GM20431 (cell line): ENCODE results near the gene ZNF70.
"Not testable (repeated sequence)": the region's sequence is repeated elsewhere in the genome, so short reads cannot be mapped to it uniquely, and the experiment has no call there.

ENCODE experiments used
- in situ Hi-C: fragments of 300-500 bp; cut with MseI, MboI; formaldehyde crosslinking; loops from one replicate; pipeline ENCODE4 v1.15.0; 2020; ENCODE audit warnings: low sequenced_read_pairs; ENCODE audit not compliant: unreplicated experiment

Gene ZNF70

DNA sequence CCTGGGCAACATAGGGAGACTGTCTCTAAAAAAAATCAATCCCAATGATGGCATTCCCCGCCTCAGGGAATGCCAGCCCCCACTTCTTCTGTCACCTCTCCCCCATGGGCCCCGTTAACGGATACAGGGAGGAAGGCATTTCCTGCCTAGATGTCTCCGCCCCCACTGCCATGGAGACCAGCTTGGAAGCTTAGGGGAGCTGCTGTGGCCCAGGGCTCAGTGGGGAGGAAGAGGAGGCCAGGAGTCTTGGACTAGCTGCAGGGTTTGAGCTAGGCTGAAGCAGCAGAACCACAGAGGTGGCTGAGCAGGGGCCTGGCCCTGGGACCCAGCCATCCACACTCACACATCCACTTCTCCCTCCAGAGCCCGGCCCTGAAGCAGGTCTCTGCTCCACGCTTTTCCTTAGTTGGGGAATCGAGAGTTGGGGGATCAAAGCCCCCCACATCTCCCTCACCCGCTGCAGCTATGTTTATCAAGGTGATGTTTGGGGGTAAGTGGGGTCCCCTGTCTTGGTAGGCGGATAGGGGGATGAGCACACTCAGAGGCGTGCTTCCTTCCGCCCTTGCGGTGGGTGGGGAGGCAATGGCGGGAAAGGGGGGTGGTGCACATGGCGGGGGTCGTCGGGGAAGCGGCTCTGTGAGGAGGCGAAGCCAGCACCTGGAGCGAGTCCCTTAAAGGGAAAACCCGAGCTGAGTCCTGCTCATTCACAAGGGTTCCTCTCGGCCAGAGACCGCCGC, 12.1 kb upstream of the ZNF70 start, which contains the start of gene C22orf15:
C22orf15 (plus strand) TSS at position 149 of the 737 bp plus-strand sequence; CDS start at position 466, 317 bp downstream.
- in situ Hi-C loops: no loop called here

GRCh38 chr22:23760056-23760455, 9.1 kb upstream of the ZNF70 start:
- in situ Hi-C loops: no loop called here

- in situ Hi-C loops: no loop called here
Observed at GRCh38 chr22:23759566-23759965, 8.7 kb upstream of the ZNF70 start.

- in situ Hi-C loops: no loop called here
Observed at GRCh38 chr22:23756891-23757290, 6.0 kb upstream of the ZNF70 start.

GRCh38 chr22:23755711-23756110, 4.8 kb upstream of the ZNF70 start:
- in situ Hi-C loops: no loop called here

DNA sequence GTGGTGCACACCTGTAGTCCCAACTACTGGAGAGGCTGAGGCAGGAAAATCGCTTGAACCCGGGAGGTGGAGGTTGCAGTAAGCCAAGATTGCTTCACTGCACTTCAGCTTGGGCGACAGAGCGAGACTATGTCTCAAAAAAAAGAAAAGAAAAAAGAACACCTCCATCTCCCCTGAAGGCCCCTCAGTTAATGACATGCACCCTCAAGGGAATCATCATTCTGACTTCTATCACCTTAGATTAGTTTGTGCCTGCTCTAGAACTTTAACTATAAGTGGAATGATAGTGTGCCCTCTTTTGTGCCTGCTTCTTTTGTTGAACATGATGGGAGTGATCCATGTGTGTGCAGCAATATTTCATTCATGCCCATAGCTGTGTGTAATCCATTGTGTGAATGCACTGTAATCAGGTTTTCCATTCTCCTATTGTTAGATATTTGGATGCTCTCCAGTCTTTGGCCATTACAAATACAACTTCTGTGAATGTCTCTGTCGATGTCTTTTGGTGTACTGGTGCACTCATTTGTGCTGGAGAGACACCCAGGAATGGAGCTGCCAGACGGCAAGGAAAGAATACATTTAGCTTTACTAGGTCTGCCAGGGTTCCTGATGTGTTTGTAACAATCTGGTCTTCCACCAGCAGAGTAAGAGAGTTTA, 4.2 kb upstream of the ZNF70 start:
- in situ Hi-C loops: no loop called here

DNA sequence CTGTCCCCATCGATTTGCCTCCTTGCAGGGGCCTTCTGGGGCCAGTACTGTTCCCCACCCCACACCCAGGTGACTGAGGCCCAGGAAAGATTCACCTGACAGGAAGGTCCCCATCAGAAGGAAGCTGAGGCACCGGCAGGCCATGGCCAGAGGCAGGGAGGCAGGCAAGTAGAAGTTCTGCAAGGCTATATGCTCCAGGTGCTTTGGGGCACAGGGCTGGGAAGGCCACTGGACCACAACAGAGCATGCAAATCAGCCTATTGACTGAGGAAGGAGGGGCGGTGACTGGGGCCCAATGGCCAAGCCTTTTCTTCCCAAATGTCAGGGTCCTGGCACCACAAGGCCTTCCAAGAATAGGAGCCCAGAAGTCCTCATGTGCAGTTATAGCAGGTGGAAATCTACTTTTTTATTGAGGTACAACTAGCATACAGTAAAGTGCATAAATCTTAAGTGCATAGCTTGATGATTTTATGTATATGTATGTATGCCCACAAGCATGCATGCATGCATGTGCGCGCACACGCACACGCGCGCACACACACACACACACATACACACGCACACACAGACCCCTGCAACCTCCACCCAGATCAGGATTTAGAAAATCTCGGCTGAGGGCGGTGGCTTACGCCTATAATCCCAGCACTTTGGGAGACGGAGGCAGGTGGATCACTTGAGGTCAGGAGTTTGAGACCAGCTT, 3.5 kb upstream of the ZNF70 start, which contains the start of gene VPREB3:
VPREB3 (minus strand) TSS at position 206 of the 700 bp plus-strand sequence; CDS start at position 144, 62 bp downstream.
- in situ Hi-C loops: no loop called here

GRCh38 chr22:23753385-23753784, 2.5 kb upstream of the ZNF70 start:
- in situ Hi-C loops: no loop called here

- in situ Hi-C loops: no loop called here
Observed at GRCh38 chr22:23752750-23753149, 1.8 kb upstream of the ZNF70 start.

DNA sequence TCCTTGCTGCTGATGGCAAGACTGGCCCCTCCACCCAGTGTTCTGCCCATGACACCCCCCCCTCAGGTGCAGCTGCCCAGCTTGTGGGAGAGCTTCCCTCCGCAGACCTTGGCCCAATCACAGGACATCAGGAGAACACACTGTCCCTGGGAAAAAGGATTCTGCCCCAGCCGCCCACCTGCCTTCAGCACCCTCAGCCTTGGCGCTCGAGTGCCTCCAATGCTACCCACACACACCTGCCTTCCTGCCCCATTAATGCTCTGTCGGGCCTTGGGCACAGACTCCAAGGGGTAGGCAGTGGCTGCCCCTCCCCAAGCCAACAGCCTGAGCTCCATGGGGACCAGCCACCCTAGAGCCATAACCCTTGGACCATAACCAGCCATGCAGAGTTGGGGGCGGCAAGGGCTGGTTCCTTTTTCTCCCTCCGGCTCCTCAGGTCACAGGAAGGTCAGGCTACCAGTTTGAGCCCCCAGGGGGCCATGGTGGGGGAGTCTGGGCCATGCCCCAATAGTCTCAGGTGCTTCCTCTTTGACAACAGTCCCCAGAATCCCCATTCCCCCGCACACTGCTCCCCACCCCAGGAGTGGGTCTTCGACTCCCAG, 1.3 kb upstream of the ZNF70 start:
- in situ Hi-C loops: no loop called here

DNA sequence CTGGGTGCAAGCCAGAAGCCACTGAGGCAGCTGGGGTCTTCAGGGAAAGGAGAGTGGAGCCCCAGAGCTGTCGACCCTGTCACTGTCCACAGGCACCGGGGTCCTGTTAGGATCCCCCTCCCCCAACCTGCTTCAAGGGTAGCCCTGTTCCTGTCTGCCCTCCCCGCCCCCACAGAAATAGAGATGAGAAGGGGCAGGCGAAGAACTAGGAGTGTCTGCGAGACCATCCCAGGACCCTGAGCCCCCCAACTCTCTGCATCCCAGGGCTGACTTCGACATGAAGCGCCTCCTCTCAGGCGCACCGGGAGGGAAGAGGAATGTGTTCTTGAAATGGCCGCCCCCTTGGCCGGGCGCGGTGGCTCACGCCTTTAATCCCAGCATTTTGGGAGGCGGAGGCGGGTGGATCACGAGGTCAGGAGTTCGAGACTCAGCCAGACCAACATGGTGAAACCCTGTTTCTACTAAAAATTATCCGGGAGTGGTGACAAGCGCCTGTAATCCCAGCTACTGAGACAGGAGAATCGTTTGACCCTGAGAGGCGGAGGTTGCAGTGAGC, 607 bp upstream of the ZNF70 start:
- in situ Hi-C loops: no loop called here

DNA sequence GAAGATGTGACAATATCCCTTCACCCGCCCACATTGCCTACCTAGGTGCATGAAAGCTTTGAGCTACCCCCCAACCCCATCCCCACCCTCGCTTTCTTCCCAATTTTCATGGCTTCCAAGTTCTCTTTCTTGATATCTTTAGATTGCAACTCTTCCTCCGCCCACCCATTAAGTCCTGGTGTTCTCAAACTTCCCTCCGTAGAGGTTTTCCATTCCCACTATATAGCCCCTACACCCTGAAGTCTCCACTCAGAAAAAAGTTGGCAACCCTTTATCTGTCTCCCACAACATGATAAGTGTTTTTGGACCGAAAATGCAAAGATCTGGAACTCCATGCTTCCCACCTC, 572 bp downstream of the ZNF70 start:
- in situ Hi-C loops: no loop called here

DNA sequence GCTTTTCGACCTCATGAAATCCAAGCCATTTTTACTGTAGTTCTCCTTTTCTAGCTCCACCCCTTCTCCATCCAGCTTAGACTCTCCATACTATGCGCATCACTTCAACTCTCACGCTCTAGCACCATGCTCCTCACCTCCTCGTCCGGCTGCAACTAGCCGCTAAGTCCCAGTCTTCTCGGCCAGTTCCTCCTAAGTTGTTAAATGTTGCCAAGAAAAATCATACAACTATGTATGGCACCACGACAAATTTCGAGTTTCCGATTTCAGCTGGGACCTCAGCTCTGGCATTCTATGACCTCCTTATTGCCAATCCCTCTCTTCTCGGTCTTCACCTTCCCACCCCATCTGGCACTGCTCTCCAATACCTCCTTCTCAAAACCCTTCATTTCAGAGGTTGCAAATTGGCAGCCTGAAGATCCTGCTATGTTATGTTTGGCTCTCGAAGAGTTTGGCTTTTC, 1.0 kb downstream of the ZNF70 start:
- in situ Hi-C loops: no loop called here

- in situ Hi-C loops: no loop called here
Observed at GRCh38 chr22:23745791-23746190, 5.1 kb downstream of the ZNF70 start.

DNA sequence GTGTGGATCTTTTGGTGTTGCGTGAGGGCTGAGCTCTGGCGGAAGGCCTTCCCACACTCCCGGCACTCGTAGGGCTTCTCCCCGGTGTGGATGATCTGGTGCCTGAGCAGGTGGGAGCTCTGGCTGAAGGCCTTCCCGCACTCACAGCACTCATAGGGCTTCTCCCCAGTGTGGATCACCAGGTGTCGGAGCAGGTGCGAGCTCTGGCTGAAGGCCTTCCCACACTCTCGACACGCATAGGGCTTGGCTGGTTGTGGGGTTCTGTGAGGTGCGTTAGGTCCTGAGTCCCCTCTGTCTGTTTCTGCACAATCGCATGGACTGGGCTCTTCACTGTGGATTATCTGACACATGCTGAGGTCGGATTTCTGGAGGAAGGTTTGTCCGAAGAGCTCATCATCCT, 6.4 kb downstream of the ZNF70 start:
- in situ Hi-C loops: no loop called here

GRCh38 chr22:23744001-23744400, 6.9 kb downstream of the ZNF70 start:
- in situ Hi-C loops: no loop called here

GRCh38 chr22:23743303-23743705, 7.6 kb downstream of the ZNF70 start:
- in situ Hi-C loops: no loop called here

GRCh38 chr22:23742505-23743264, 8.2 kb downstream of the ZNF70 start:
- in situ Hi-C loops: no loop called here

GRCh38 chr22:23737696-23738095, 13.2 kb downstream of the ZNF70 start:
- in situ Hi-C loops: no loop called here

DNA sequence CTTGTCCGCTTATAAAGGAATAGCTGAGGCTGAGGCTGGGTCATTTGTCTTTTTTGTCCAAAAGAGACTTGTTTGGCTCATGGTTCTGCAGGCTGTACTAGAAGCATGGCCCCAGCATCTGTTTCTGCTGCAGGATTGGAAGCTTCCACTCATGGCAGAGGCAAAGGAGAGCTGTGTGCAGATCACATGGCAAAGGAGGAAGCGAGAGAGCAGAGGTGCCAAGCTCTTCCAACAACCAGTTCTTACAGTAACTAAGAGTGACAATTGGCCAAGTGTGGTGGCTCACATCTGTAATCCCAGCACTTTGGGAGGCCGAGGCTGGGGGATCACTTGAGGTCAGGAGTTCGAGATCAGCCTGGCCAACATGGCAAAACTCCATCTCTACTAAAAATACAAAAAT, 22.8 kb downstream of the ZNF70 start:
- in situ Hi-C loops: not testable (repeated sequence)
